KG1 (cell line): ENCODE data around the gene HYDIN.
"Not testable (repeated sequence)": the region's sequence is repeated elsewhere in the genome, so short reads cannot be mapped to it uniquely, and the experiment has no call there.

ENCODE experiments used
- DNase-seq: peaks from one replicate; lab custom pipeline; 2025; lab: John Stamatoyannopoulos, UW

The HYDIN gene

DNA sequence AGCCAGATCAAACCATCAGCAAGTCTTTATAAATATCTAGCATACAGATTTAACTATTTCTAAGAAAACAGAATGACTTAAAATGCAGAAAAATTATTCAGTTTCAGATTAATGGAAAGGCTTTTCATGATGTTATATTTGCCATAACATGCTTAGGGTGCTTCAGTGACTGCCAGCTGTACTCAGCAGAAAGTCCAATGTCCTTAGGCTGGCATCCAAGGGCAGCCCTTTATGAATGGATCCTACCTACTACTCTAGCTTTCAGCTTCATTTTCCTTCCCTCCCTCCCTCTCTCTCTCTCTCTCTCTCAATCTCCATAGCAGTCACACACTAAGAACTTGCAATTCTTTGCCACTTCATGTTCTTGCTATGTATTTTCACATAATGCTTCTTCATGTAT lies 124.6 kb downstream of the HYDIN start:
- not testable (repeated sequence) for DNase-seq

GRCh38 chr16:71083573-71083972 lies 146.9 kb downstream of the HYDIN start:
- DNase-seq, result not testable (repeated sequence)

DNA sequence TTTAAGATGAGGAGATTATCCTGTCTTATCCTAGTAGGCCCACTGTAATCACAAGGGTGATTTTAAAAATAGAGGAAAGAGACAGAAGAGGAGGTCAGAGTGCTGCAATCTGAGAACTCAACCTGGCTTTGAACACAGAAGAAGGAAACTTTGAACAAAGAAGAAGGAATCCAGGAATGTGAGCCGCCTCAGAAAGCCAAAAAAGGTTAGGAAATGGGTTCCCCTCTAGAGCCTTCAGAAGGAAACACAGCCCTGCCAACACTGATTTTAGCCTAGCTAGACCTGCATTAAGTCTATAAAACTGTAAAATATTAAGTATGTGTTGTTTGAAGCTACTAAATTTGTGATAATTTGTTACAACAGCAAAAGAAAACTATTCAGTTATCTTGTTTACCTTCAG lies 149.7 kb downstream of the HYDIN start:
- not testable (repeated sequence) for DNase-seq

DNA sequence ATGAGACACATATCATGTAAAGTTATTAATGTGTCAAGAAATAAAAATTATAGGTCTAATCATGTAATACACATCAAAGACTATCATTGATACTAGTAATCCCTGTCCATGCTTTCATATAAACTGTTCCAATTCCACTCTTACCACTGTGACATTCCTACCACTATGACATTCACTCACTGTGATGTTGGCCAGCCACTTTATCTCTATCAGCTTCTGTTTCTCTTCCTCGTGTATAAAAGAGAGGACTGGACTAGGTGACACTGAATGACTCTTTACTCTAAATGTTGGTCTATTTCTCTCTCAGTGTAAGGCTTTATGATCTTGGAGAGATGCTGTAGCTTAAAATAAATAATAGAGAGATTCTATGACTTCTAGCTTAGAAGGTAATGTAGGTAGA lies 150.3 kb downstream of the HYDIN start:
- not testable (repeated sequence) for DNase-seq

- DNase-seq, result not testable (repeated sequence)
Measured at GRCh38 chr16:71070651-71071050, 159.9 kb downstream of the HYDIN start.

GRCh38 chr16:71069842-71070241 lies 160.7 kb downstream of the HYDIN start:
- not testable (repeated sequence) for DNase-seq

- DNase-seq, result not testable (repeated sequence)
Measured at GRCh38 chr16:71053897-71054609, 176.5 kb downstream of the HYDIN start.

DNA sequence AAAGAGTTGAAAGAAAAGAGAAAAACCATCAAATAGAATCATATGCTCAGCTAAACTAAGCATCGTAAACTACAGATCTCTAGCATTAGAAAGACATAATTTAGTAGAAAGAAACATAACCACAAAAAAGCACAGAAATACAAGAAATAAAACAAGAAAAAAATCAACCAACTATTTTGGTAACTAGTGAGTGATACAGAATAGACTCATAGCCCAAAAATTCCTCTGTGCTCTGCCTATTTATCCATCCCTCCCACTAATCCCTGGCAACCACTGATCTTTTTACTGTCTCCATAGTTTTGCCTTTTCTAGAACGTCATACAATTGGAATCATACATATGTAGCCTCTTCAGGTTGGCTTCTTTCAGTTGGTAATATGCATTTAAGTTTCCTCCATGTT lies 180.2 kb downstream of the HYDIN start:
- not testable (repeated sequence) for DNase-seq

DNA sequence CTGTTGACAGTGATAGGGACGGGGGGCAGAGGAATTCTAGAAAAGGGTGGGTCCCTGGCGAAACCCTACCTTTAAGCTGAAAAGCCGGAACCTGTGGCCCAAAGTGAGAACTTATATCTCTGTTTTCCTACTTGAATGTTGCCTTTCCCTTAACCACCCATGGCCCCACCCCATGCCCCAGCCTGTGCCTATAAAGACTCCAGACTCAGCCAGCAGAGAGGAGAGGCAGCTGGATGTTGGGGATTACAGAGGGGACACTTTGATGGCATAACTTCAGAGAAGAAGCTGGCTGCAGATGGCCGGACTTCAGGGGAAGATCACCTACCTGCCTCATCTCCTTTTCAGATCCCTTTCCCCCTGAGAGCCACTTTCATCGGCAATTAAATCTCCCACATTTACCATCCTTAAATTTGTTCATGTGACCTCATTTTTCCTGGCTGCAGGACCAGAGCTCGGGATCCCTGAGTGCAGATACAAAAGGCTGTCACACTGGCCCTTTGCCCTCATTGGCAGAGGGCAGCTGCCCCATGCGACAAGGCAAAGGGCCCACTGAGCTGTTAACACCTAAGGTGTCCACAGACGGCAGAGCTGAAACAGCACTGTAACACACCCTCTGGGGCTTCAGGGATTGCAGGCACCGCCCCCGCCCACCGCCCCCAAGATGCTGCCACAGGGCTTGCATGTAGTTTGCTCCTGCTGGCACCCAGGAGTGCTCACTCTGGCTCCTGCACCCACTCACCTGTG lies 191.0 kb downstream of the HYDIN start:
- not testable (repeated sequence) for DNase-seq

GRCh38 chr16:71038421-71038820 lies 192.1 kb downstream of the HYDIN start:
- DNase-seq, result not testable (repeated sequence)

GRCh38 chr16:71037987-71038386 lies 192.5 kb downstream of the HYDIN start:
- not testable (repeated sequence) for DNase-seq

GRCh38 chr16:71028032-71028727 lies 202.3 kb downstream of the HYDIN start:
- DNase-seq, result not testable (repeated sequence)

- not testable (repeated sequence) for DNase-seq
Measured at GRCh38 chr16:71027511-71027910, 203.0 kb downstream of the HYDIN start.

DNA sequence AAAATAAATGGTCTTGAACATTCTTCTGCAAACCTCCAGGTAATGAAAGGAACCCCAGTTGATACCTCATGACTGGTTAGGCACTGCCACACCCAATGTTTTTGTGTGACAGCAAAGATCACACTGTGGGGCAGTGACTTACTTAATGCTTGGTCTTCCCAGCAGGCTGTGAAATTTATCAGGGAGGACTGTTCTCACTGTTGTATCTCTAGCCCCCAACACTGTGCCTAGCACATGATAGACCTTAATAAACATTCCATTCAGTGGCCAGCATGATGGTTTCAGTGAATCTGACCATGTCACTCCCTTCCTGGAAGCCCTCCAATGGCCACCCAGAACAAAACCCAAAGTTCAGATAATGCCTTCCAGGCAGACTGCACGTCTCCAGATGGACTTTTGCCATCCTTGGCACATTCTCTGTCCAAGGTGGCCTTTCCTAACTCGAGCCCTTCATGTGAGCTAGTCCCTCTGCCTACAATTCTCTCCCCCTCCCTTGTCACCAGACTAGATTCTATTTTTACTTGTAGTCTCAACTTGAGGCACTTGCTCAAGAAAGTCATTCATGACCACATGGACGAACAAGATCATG lies 206.6 kb downstream of the HYDIN start:
- DNase-seq, result not testable (repeated sequence)

DNA sequence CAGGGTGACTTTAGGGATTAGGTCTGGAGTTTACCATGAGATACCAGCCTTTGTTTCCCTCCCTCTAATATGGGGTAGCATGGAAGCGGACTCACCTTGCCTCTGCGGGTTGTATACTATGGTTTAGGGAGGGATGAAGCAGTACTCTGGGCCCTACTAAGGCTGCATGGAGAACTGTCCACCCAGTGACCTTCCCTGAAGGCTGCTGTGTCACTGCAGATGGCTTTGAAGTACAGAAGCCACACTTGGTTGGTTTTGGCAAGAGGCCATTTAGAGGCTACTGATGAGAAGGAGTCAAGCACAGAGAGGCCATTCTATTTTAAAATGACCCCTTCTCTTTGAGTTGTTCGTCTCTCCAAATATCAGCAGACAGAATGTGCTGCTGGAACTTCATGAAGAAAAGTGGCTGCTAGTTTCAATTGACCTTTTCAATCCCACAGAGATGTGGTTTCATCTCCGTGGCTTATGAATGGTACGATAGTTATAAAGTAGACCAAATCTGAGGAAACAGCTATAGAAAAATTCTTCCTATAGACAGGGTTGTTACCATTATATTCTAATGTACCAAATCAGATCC lies 208.5 kb downstream of the HYDIN start:
- DNase-seq, result not testable (repeated sequence)

DNA sequence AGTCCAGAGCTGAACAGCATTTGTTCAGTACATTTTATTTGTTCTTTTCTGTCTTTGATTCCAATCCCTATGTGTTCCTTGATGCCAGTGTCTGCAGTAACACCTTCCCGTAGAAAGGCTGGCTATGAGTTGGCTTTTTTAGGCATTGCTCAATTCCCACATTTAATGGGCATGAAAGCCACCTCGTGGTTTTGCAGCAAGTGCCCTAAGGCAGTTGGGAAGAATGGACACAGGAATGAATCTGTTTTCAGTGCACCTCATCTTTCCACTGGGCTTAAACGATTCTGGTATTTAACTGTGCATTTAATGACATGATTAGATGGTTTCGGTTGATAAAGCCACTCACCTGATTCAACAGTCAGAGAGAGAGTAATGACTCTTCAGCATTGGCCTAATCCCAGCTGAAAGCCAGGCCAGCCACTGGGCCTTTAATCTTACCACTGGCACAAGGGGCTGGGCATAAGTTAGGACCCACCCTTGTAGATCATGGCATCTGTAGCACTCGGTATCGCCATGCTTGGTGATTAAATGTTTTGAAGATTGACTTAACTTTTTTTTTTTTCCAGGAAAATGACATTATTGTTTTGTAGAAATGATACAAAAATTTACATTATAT lies 211.3 kb downstream of the HYDIN start:
- not testable (repeated sequence) for DNase-seq

GRCh38 chr16:71015419-71015818 lies 215.1 kb downstream of the HYDIN start:
- not testable (repeated sequence) for DNase-seq

- not testable (repeated sequence) for DNase-seq
Measured at GRCh38 chr16:71009440-71010223, 220.9 kb downstream of the HYDIN start.

DNA sequence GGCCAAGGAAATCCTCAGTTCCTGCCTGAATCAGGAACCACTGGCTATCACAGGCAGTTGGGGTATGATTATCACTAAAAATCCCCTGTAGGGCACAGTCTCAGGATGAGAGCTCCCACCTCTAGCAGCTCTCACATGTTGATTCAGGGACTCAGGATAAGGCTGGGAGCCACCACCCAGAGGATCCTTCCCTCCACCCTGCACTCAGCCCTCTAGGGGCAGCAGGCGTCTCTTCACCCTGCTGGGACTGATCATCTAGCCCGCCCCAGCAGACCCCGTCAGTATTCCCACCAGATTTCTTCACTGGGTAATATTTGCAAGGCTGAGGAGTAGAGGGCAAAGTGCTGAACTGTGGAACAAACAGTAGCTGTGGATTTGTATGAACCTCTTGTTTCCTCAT lies 224.0 kb downstream of the HYDIN start:
- not testable (repeated sequence) for DNase-seq

DNA sequence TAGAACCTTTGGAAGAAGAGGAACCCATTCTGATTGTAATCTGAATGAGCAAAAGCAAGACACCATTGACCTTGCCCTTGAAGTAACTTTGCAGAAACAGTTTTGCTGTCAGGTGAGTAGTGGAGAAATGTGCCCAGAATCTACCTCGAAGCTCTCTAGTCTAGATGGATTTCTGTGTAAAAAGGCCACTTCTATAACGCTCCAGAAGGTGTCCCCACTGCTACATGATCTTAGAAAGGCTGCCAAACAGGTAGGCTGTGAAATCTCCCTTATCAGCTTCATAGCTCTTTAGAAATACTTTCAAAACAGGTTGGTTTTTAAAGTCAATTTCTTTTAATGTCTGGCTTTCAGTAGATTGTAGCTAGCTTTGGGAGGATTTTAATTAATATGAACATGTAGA lies 230.8 kb downstream of the HYDIN start:
- DNase-seq, result not testable (repeated sequence)

DNA sequence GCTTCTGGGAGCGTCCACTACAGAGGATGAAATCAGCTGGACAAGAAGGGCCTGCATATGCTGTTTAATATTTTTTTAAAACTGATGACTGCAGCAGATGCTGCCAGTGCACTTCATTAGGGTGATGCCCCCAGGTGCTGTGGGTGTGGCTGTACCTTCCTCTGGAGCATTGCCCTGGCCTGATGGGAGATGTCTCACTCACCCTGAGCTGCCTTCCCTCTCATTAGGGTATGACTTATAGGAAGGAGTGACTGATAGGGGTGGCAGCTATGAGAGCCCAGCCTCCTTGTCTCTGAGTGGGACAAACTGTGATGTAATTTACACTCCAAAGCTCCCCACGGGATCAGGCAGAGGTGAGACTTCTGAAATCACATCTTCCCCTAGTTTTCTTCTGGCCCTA lies 234.7 kb downstream of the HYDIN start:
- not testable (repeated sequence) for DNase-seq
